GM23338 (cell line): Measurements from ENCODE around the gene PDIA3.

Experiments
- CREB1 ChIP-seq: fragments of 250-450 bp; sonication (Bioruptor Pico); IDR thresholded peaks from 2 replicates; pipeline ENCODE4 v1.5.0; 2020; ENCODE audit warnings: low read depth, mild to moderate bottlenecking, moderate library complexity
- ETS1 ChIP-seq: IDR thresholded peaks from 2 replicates; pipeline ENCODE4 v1.6.1; 2016; ENCODE audit warnings: antibody characterized with exemption
- EZH2 ChIP-seq: fragments of 200-600 bp; sonication (generic); IDR thresholded peaks from one replicate; pipeline ENCODE4 v1.8.0; 2017; ENCODE audit warnings: antibody characterized with exemption, mild to moderate bottlenecking, low read depth; ENCODE audit not compliant: unreplicated experiment
- EZH2phosphoT487 ChIP-seq: fragments of 200-600 bp; sonication (generic); IDR thresholded peaks from one replicate; pipeline ENCODE4 v1.8.1; 2018; ENCODE audit warnings: antibody characterized with exemption; ENCODE audit not compliant: unreplicated experiment
- JUNB ChIP-seq: IDR thresholded peaks from one replicate; pipeline ENCODE4 v1.6.1; 2016; ENCODE audit warnings: antibody characterized with exemption; ENCODE audit not compliant: unreplicated experiment
- POLR2AphosphoS5 ChIP-seq: IDR thresholded peaks from 2 replicates; pipeline ENCODE4 v1.6.1; 2016; ENCODE audit warnings: antibody characterized with exemption, low read depth
- ZNF114 ChIP-seq: fragments of 250-450 bp; sonication (Bioruptor Pico); IDR thresholded peaks from 2 replicates; pipeline ENCODE4 v1.5.0; 2020; ENCODE audit warnings: mild to moderate bottlenecking, moderate library complexity
- ZNF331 ChIP-seq: fragments of 250-450 bp; sonication (Bioruptor Pico); IDR thresholded peaks from 2 replicates; pipeline ENCODE4 v1.5.0; 2020; ENCODE audit warnings: low read depth, mild to moderate bottlenecking, moderate library complexity
- ZNF462 ChIP-seq: fragments of 250-450 bp; sonication (Bioruptor Pico); IDR thresholded peaks from 2 replicates; pipeline ENCODE4 v1.5.0; 2020; ENCODE audit warnings: mild to moderate bottlenecking, moderate library complexity
- TF ChIP-seq, protein P1 (sequence below), 2 experiments: fragments of 200-600 bp in 1 of 2; sonication (generic) in 1 of 2; conservative IDR thresholded peaks; 2 replicates each; pipeline versions ENCODE4 v1.5.1 to v1.6.1; 2016 to 2017; ENCODE audit warnings: antibody characterized with exemption in 2 of 2, low read depth in 2 of 2, mild to moderate bottlenecking in 2 of 2, moderate library complexity in 1 of 2
- TF ChIP-seq, protein P2 (sequence below): IDR thresholded peaks from one replicate; pipeline ENCODE4 v1.6.1; 2018; ENCODE audit warnings: antibody characterized with exemption; ENCODE audit not compliant: unreplicated experiment

GRCh38 chr15:43723151-43723550 is 23.1 kb upstream of the PDIA3 start:
- TF ChIP-seq POLR2AphosphoS5 (no peak), EZH2 (no peak), EZH2phosphoT487 (no peak), ETS1 (no peak), ZNF114 (CRISPR knock-in tag) (no peak), ZNF462 (CRISPR knock-in tag) (no peak), CREB1 (CRISPR knock-in tag) (no peak), JUNB (no peak), ZNF331 (CRISPR knock-in tag) (no peak)
- TF ChIP-seq, protein P1, sequence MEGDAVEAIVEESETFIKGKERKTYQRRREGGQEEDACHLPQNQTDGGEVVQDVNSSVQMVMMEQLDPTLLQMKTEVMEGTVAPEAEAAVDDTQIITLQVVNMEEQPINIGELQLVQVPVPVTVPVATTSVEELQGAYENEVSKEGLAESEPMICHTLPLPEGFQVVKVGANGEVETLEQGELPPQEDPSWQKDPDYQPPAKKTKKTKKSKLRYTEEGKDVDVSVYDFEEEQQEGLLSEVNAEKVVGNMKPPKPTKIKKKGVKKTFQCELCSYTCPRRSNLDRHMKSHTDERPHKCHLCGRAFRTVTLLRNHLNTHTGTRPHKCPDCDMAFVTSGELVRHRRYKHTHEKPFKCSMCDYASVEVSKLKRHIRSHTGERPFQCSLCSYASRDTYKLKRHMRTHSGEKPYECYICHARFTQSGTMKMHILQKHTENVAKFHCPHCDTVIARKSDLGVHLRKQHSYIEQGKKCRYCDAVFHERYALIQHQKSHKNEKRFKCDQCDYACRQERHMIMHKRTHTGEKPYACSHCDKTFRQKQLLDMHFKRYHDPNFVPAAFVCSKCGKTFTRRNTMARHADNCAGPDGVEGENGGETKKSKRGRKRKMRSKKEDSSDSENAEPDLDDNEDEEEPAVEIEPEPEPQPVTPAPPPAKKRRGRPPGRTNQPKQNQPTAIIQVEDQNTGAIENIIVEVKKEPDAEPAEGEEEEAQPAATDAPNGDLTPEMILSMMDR (conservative IDR thresholded peaks at IDR 0.05; ENCODE audit: low read depth in 2 of 2): no peak
- TF ChIP-seq, protein P2, sequence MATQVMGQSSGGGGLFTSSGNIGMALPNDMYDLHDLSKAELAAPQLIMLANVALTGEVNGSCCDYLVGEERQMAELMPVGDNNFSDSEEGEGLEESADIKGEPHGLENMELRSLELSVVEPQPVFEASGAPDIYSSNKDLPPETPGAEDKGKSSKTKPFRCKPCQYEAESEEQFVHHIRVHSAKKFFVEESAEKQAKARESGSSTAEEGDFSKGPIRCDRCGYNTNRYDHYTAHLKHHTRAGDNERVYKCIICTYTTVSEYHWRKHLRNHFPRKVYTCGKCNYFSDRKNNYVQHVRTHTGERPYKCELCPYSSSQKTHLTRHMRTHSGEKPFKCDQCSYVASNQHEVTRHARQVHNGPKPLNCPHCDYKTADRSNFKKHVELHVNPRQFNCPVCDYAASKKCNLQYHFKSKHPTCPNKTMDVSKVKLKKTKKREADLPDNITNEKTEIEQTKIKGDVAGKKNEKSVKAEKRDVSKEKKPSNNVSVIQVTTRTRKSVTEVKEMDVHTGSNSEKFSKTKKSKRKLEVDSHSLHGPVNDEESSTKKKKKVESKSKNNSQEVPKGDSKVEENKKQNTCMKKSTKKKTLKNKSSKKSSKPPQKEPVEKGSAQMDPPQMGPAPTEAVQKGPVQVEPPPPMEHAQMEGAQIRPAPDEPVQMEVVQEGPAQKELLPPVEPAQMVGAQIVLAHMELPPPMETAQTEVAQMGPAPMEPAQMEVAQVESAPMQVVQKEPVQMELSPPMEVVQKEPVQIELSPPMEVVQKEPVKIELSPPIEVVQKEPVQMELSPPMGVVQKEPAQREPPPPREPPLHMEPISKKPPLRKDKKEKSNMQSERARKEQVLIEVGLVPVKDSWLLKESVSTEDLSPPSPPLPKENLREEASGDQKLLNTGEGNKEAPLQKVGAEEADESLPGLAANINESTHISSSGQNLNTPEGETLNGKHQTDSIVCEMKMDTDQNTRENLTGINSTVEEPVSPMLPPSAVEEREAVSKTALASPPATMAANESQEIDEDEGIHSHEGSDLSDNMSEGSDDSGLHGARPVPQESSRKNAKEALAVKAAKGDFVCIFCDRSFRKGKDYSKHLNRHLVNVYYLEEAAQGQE: no peak
